ENCODE measurements around the gene IFI44. TPM values are rescaled to one million over a fixed set of nuclear protein-coding genes. Genes with fewer than 3 reads are reported as not detected.

Gene IFI44
- total and polyA plus RNA-seq, 2 experiments from 2014 or later, result not detected

DNA sequence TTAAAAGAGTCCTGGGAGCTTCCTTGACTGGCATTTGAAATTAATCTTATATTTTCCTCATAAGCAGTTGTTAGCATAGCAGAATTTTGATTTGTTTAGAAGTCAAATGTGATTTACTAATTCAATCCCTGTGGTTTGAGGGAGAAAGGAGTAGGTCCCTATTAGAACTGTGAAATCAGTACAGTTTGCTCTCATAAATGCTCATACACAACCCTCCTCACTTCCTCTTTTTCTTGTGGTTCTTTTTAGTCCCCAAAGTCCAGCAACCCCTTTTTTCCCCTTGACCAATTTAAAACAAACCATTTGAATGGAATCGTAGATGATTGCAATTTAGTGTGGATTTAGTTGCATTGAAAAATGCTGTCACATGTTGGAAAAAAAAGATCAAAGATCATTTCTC is 9.2 kb upstream of the IFI44 start:
- H4K20me1 ChIP-seq (replicated peaks; ENCODE audit: insufficient read depth), result no peaks in the 10 kb centered on the region
- no peaks in the 10 kb centered on the region for H3F3A ChIP-seq (replicated peaks; ENCODE audit: low read depth)
- H3K4me1 ChIP-seq (ENCODE audit: insufficient read depth), result no peaks in the 10 kb centered on the region
- peaks cover 3% of the 10 kb centered on the region; the same call in 1 of the 2 replicates for H3K9me2 ChIP-seq (ENCODE audit: insufficient read depth)
- H3K27me3 Mint-ChIP-seq (ENCODE audit: insufficient read depth, low read depth, poor library complexity), result no peaks in the 10 kb centered on the region
- H3K4me3 Mint-ChIP-seq, result no peak overlapping the region
- no peak overlapping the region for H2AFZ ChIP-seq
- TF ChIP-seq, protein P1, sequence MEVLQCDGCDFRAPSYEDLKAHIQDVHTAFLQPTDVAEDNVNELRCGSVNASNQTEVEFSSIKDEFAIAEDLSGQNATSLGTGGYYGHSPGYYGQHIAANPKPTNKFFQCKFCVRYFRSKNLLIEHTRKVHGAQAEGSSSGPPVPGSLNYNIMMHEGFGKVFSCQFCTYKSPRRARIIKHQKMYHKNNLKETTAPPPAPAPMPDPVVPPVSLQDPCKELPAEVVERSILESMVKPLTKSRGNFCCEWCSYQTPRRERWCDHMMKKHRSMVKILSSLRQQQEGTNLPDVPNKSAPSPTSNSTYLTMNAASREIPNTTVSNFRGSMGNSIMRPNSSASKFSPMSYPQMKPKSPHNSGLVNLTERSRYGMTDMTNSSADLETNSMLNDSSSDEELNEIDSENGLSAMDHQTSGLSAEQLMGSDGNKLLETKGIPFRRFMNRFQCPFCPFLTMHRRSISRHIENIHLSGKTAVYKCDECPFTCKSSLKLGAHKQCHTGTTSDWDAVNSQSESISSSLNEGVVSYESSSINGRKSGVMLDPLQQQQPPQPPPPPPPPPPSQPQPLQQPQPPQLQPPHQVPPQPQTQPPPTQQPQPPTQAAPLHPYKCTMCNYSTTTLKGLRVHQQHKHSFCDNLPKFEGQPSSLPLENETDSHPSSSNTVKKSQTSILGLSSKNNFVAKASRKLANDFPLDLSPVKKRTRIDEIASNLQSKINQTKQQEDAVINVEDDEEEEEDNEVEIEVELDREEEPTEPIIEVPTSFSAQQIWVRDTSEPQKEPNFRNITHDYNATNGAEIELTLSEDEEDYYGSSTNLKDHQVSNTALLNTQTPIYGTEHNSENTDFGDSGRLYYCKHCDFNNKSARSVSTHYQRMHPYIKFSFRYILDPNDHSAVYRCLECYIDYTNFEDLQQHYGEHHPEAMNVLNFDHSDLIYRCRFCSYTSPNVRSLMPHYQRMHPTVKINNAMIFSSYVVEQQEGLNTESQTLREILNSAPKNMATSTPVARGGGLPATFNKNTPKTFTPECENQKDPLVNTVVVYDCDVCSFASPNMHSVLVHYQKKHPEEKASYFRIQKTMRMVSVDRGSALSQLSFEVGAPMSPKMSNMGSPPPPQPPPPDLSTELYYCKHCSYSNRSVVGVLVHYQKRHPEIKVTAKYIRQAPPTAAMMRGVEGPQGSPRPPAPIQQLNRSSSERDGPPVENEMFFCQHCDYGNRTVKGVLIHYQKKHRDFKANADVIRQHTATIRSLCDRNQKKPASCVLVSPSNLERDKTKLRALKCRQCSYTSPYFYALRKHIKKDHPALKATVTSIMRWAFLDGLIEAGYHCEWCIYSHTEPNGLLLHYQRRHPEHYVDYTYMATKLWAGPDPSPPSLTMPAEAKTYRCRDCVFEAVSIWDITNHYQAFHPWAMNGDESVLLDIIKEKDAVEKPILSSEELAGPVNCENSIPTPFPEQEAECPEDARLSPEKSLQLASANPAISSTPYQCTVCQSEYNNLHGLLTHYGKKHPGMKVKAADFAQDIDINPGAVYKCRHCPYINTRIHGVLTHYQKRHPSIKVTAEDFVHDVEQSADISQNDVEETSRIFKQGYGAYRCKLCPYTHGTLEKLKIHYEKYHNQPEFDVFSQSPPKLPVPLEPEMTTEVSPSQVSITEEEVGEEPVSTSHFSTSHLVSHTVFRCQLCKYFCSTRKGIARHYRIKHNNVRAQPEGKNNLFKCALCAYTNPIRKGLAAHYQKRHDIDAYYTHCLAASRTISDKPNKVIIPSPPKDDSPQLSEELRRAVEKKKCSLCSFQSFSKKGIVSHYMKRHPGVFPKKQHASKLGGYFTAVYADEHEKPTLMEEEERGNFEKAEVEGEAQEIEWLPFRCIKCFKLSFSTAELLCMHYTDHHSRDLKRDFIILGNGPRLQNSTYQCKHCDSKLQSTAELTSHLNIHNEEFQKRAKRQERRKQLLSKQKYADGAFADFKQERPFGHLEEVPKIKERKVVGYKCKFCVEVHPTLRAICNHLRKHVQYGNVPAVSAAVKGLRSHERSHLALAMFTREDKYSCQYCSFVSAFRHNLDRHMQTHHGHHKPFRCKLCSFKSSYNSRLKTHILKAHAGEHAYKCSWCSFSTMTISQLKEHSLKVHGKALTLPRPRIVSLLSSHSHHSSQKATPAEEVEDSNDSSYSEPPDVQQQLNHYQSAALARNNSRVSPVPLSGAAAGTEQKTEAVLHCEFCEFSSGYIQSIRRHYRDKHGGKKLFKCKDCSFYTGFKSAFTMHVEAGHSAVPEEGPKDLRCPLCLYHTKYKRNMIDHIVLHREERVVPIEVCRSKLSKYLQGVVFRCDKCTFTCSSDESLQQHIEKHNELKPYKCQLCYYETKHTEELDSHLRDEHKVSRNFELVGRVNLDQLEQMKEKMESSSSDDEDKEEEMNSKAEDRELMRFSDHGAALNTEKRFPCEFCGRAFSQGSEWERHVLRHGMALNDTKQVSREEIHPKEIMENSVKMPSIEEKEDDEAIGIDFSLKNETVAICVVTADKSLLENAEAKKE (CRISPR knock-in tag; IDR thresholded peaks at IDR 0.05), result no peak
- TF ChIP-seq ZNF114 (CRISPR knock-in tag; IDR thresholded peaks at IDR 0.05) (no peak), EZH2phosphoT487 (IDR thresholded peaks at IDR 0.05; ENCODE audit: unreplicated experiment) (no peak), NANOG (IDR thresholded peaks at IDR 0.05; ENCODE audit: borderline replicate concordance) (no peak), ZNF331 (CRISPR knock-in tag; IDR thresholded peaks at IDR 0.05; ENCODE audit: low read depth) (no peak), POLR2AphosphoS5 (IDR thresholded peaks at IDR 0.05; ENCODE audit: low read depth) (no peak), CREB1 (CRISPR knock-in tag; IDR thresholded peaks at IDR 0.05; ENCODE audit: low read depth) (no peak), EZH2 (IDR thresholded peaks at IDR 0.05; ENCODE audit: low read depth, unreplicated experiment) (no peak)
- TF ChIP-seq, protein P2, sequence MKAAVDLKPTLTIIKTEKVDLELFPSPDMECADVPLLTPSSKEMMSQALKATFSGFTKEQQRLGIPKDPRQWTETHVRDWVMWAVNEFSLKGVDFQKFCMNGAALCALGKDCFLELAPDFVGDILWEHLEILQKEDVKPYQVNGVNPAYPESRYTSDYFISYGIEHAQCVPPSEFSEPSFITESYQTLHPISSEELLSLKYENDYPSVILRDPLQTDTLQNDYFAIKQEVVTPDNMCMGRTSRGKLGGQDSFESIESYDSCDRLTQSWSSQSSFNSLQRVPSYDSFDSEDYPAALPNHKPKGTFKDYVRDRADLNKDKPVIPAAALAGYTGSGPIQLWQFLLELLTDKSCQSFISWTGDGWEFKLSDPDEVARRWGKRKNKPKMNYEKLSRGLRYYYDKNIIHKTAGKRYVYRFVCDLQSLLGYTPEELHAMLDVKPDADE (IDR thresholded peaks at IDR 0.05), result no peak
- TF ChIP-seq, protein P3, sequence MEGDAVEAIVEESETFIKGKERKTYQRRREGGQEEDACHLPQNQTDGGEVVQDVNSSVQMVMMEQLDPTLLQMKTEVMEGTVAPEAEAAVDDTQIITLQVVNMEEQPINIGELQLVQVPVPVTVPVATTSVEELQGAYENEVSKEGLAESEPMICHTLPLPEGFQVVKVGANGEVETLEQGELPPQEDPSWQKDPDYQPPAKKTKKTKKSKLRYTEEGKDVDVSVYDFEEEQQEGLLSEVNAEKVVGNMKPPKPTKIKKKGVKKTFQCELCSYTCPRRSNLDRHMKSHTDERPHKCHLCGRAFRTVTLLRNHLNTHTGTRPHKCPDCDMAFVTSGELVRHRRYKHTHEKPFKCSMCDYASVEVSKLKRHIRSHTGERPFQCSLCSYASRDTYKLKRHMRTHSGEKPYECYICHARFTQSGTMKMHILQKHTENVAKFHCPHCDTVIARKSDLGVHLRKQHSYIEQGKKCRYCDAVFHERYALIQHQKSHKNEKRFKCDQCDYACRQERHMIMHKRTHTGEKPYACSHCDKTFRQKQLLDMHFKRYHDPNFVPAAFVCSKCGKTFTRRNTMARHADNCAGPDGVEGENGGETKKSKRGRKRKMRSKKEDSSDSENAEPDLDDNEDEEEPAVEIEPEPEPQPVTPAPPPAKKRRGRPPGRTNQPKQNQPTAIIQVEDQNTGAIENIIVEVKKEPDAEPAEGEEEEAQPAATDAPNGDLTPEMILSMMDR (conservative IDR thresholded peaks at IDR 0.05; ENCODE audit: low read depth in 2 of 2), result no peak
- TF ChIP-seq, protein P4, sequence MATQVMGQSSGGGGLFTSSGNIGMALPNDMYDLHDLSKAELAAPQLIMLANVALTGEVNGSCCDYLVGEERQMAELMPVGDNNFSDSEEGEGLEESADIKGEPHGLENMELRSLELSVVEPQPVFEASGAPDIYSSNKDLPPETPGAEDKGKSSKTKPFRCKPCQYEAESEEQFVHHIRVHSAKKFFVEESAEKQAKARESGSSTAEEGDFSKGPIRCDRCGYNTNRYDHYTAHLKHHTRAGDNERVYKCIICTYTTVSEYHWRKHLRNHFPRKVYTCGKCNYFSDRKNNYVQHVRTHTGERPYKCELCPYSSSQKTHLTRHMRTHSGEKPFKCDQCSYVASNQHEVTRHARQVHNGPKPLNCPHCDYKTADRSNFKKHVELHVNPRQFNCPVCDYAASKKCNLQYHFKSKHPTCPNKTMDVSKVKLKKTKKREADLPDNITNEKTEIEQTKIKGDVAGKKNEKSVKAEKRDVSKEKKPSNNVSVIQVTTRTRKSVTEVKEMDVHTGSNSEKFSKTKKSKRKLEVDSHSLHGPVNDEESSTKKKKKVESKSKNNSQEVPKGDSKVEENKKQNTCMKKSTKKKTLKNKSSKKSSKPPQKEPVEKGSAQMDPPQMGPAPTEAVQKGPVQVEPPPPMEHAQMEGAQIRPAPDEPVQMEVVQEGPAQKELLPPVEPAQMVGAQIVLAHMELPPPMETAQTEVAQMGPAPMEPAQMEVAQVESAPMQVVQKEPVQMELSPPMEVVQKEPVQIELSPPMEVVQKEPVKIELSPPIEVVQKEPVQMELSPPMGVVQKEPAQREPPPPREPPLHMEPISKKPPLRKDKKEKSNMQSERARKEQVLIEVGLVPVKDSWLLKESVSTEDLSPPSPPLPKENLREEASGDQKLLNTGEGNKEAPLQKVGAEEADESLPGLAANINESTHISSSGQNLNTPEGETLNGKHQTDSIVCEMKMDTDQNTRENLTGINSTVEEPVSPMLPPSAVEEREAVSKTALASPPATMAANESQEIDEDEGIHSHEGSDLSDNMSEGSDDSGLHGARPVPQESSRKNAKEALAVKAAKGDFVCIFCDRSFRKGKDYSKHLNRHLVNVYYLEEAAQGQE (IDR thresholded peaks at IDR 0.05; ENCODE audit: unreplicated experiment), result no peak
- H3K9me3 Mint-ChIP-seq, result peaks cover 2% of the 10 kb centered on the region; the same call in 1 of the 3 replicates
- no peaks in the 10 kb centered on the region for H3K79me2 ChIP-seq (replicated peaks; ENCODE audit: insufficient read depth)
- DNase-seq (ENCODE audit: low spot score) (no peak), ATAC-seq (no peak)
- no peaks in the 10 kb centered on the region for H3K27me3 ChIP-seq (ENCODE audit: insufficient read depth)
- no peak overlapping the region for H3K4me2 ChIP-seq
- H3K36me3 ChIP-seq (ENCODE audit: insufficient read depth), result no peaks in the 10 kb centered on the region
- H3K4me3 ChIP-seq, result no peak overlapping the region
- no peak overlapping the region for H3K27ac Mint-ChIP-seq
- H3K36me3 Mint-ChIP-seq (ENCODE audit: low read depth), result no peaks in the 10 kb centered on the region
- no peaks in the 10 kb centered on the region for H3K4me1 Mint-ChIP-seq
- H3K27ac ChIP-seq (ENCODE audit: low read depth), result no peak overlapping the region

Measured in GM23338 (cell line).